MCF 10A (cell line): ENCODE results near the gene CER1. TPM values are rescaled to one million over a fixed set of nuclear protein-coding genes. Genes with fewer than 3 reads are reported as not detected.
"Not testable (repeated sequence)": the region's sequence is repeated elsewhere in the genome, so short reads cannot be mapped to it uniquely, and the experiment has no call there.

Experiments
- BruUV-seq: library from RNA; stranded (reverse); fragments of 400-500 nt; replicated peaks from 2 replicates; lab custom pipeline; 2021; lab: Mats Ljungman, UMichigan
- CTCF ChIA-PET: fragments of 300-600 bp; sonication (Branson Sonifier 250); formaldehyde crosslinking; extraction: SDS; loops from one replicate; lab custom pipeline; 2021; ENCODE audit warnings: antibody characterized with exemption, inconsistent platforms; lab: Yijun Ruan, JAX
- POLR2A ChIA-PET: fragments of 300-600, 350-650 bp; sonication (Branson Sonifier 250); formaldehyde crosslinking; extraction: SDS; loops from one replicate; lab custom pipeline; 2020; ENCODE audit warnings: antibody characterized with exemption, inconsistent platforms; lab: Yijun Ruan, JAX
- DNase-seq: peaks from one replicate; pipeline ENCODE4 v3.0.0-alpha.2; 2018; ENCODE audit not compliant: unreplicated experiment
- H3K27ac Mint-ChIP-seq: one replicate; pipeline ENCODE4 v1.8.0; 2022; ENCODE audit warnings: mild to moderate bottlenecking, low read depth, mixed read lengths; ENCODE audit not compliant: unreplicated experiment
- H3K27me3 Mint-ChIP-seq: one replicate; pipeline ENCODE4 v1.8.0; 2022; ENCODE audit warnings: mixed read lengths; ENCODE audit not compliant: insufficient read depth, unreplicated experiment
- H3K36me3 Mint-ChIP-seq: one replicate; pipeline ENCODE4 v1.8.0; 2022; ENCODE audit warnings: mild to moderate bottlenecking, moderate library complexity, mixed read lengths; ENCODE audit not compliant: insufficient read depth, unreplicated experiment
- H3K4me1 Mint-ChIP-seq: one replicate; pipeline ENCODE4 v1.8.0; 2022; ENCODE audit warnings: mixed read lengths; ENCODE audit not compliant: insufficient read depth, unreplicated experiment
- H3K4me3 Mint-ChIP-seq: one replicate; pipeline ENCODE4 v1.8.0; 2022; ENCODE audit warnings: mild to moderate bottlenecking, moderate library complexity, mixed read lengths; ENCODE audit not compliant: unreplicated experiment
- H3K9me3 Mint-ChIP-seq: one replicate; pipeline ENCODE4 v1.8.0; 2022; ENCODE audit warnings: mixed read lengths; ENCODE audit not compliant: unreplicated experiment
- CTCF ChIP-seq: fragments of 200-600 bp; IDR thresholded peaks from one replicate; pipeline ENCODE4 v1.8.0; 2022; ENCODE audit warnings: antibody characterized with exemption, mild to moderate bottlenecking; ENCODE audit not compliant: unreplicated experiment
- intact Hi-C: fragments of 100-400 bp; cut with micrococcal nuclease; formaldehyde crosslinking; loops from 2 replicates; pipeline ENCODE4 v1.14.1; 2022
- total RNA-seq: library from RNA; stranded (reverse); gene quantifications from 2 replicates; pipeline ENCODE4 v1.2.3, GENCODE V29; 2022

The CER1 gene
- total RNA-seq, 1 experiment from 2014 or later = not detected

DNA sequence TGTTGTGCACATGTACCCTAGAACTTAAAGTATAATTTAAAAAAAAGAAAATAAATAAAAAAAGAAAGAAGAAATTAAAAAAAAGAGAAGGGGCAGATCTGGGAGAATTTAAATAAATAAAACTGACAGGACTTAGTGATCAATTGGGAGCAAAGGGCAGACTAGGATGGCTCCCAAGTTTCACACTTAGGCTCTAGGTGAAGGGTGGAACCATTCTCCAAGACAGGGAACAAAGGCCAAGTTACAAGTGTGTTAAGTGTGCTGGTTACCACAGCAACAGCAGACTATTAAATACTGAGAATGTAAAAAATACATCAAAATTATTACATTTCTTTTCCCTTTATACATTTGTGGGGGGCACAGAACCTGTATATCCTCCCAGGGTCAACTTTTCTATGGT, 36.4 kb downstream of the CER1 start:
- ChIA-PET POLR2A (no interaction called here), CTCF (no interaction called here)
- DNase-seq = no peak
- H3K27me3 Mint-ChIP-seq = no peaks in the 10 kb centered on the region
- no peaks in the 10 kb centered on the region for H3K9me3 Mint-ChIP-seq
- no TSS peak for BruUV-seq
- H3K4me3 Mint-ChIP-seq = no peak overlapping the region
- no peak for TF ChIP-seq CTCF
- H3K4me1 Mint-ChIP-seq = no peaks in the 10 kb centered on the region
- intact Hi-C loops = no loop called here
- no peak overlapping the region for H3K27ac Mint-ChIP-seq
- peaks cover 19% of the 10 kb centered on the region for H3K36me3 Mint-ChIP-seq

DNA sequence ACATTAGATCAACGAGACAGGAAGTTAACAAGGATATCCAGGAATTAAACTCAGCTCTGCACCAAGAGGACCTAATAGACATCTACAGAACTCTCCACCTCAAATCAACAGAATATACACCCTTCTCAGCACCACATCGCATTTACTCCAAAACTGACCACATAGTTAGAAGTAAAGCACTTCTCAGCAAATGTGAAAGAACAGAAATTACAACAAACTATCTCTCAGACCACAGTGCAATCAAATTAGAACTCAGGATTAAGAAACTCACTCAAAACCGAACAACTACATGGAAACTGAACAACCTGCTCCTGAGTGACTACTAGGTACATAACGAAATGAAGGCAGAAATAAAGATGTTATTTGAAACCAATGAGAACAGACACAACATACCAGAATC, 39.9 kb downstream of the CER1 start:
- H3K27me3 Mint-ChIP-seq, DNase-seq, H3K27ac Mint-ChIP-seq, H3K4me3 Mint-ChIP-seq, H3K4me1 Mint-ChIP-seq, BruUV-seq, H3K9me3 Mint-ChIP-seq, intact Hi-C loops, POLR2A ChIA-PET: not testable (repeated sequence)
- CTCF ChIA-PET = interaction anchor here (1.2 kb wide), 1 partner anchor 21 kb away, joined by 3 read pairs; no protein-coding TSS in a partner anchor
- H3K36me3 Mint-ChIP-seq = peaks cover 17% of the 10 kb centered on the region

GRCh38 chr9:14678776-14679175, 43.8 kb downstream of the CER1 start:
- H3K27ac Mint-ChIP-seq = no peak overlapping the region
- CTCF ChIA-PET = no interaction called here
- no peak for TF ChIP-seq CTCF

DNA sequence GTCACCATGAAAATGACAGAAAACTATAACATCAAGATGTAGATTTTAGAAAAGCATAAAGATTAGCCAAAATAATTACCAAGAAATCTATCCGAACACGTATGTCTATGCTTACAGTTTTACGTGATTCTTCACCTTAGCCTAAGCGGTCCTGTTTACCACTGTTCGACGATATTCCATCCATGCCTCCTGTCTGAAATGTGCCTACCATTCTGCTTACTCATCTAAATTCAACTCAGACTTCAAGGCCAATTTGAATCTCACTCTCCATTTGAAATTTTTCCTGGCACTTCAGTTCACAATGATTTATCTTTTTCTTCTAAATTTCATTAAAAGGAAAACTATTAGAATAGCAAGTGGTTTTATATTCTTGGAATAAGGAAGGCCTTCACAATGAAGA, 44.7 kb downstream of the CER1 start:
- no peak for DNase-seq
- no TSS peak for BruUV-seq
- Mint-ChIP-seq H3K4me1 (no peaks in the 10 kb centered on the region), H3K36me3 (peaks cover 11% of the 10 kb centered on the region), H3K9me3 (no peaks in the 10 kb centered on the region), H3K27me3 (no peaks in the 10 kb centered on the region), H3K4me3 (no peak overlapping the region), H3K27ac (no peak overlapping the region)
- no peak for TF ChIP-seq CTCF
- intact Hi-C loops = no loop called here
- ChIA-PET POLR2A (no interaction called here), CTCF (interaction anchor here (1.3 kb wide), 1 partner anchor 16 kb away, joined by 4 read pairs; no protein-coding TSS in a partner anchor)

More at GRCh38 chr9:14678776-14679175, 43.8 kb downstream of the CER1 start:
- no peaks in the 10 kb centered on the region for H3K27me3 Mint-ChIP-seq
- no peak for DNase-seq
- POLR2A ChIA-PET = interaction anchor here (0.7 kb wide), 1 partner anchor 27 kb away, joined by 3 read pairs; no protein-coding TSS in a partner anchor
- BruUV-seq = no TSS peak
- peaks cover 11% of the 10 kb centered on the region for H3K36me3 Mint-ChIP-seq
- no peaks in the 10 kb centered on the region for H3K4me1 Mint-ChIP-seq
- H3K4me3 Mint-ChIP-seq = no peak overlapping the region
- H3K9me3 Mint-ChIP-seq = no peaks in the 10 kb centered on the region
- intact Hi-C loops = no loop called here
